Duodenal mucosa (tissue), 2 donors: ENCODE data around the gene TNIK.
"Not testable (repeated sequence)": the region's sequence is repeated elsewhere in the genome, so short reads cannot be mapped to it uniquely, and the experiment has no call there.

Experiments
- H3K27ac ChIP-seq: one replicate; pipeline ENCODE4 v1.7.0; 2013; ENCODE audit warnings: low read depth, low read length
- H3K27me3 ChIP-seq, 2 donors: one replicate each; pipeline ENCODE4 v1.7.0; 2013; ENCODE audit warnings: low read length in 2 of 2, control low read depth in 1 of 2; ENCODE audit not compliant: insufficient read depth in 2 of 2, control insufficient read depth in 1 of 2
- H3K36me3 ChIP-seq, 2 donors: one replicate each; pipeline ENCODE4 v1.7.0; 2013; ENCODE audit warnings: low read length in 2 of 2, control low read depth in 1 of 2; ENCODE audit not compliant: insufficient read depth in 2 of 2, control insufficient read depth in 1 of 2
- H3K4me1 ChIP-seq, 2 donors: one replicate each; pipeline ENCODE4 v1.7.0; 2013; ENCODE audit warnings: low read length in 2 of 2, control low read depth in 1 of 2; ENCODE audit not compliant: insufficient read depth in 2 of 2, control insufficient read depth in 1 of 2
- H3K4me3 ChIP-seq, 2 donors: one replicate each; pipeline ENCODE4 v1.7.0; 2013; ENCODE audit warnings: low read length in 2 of 2, low read depth in 1 of 2
- H3K9ac ChIP-seq, 2 donors: one replicate each; pipeline ENCODE4 v1.7.0; 2013; ENCODE audit warnings: low read length in 2 of 2, low read depth in 1 of 2
- H3K9me3 ChIP-seq, 2 donors: one replicate each; pipeline ENCODE4 v1.7.0; 2013; ENCODE audit warnings: low read length in 2 of 2, control low read depth in 1 of 2; ENCODE audit not compliant: control insufficient read depth in 1 of 2

Gene TNIK

GRCh38 chr3:171129827-171130226 is 330.4 kb downstream of the TNIK start:
- no peaks in the 10 kb centered on the region for H3K27me3 ChIP-seq
- peaks cover 0 to 17% of the 10 kb centered on the region in 2 donors for H3K36me3 ChIP-seq
- H3K27ac ChIP-seq: no peak overlapping the region
- H3K4me1 ChIP-seq: no peaks in the 10 kb centered on the region
- H3K4me3 ChIP-seq: no peak overlapping the region
- no peaks in the 10 kb centered on the region for H3K9me3 ChIP-seq
- no peak overlapping the region for H3K9ac ChIP-seq

- Histone ChIP-seq H3K9me3 (no peaks in the 10 kb centered on the region), H3K27ac (no peak overlapping the region), H3K27me3 (no peaks in the 10 kb centered on the region), H3K4me1 (no peaks in the 10 kb centered on the region), H3K36me3 (peaks cover 14 to 31% of the 10 kb centered on the region in 2 donors), H3K4me3 (no peak overlapping the region), H3K9ac (no peak overlapping the region)
These were observed 332.6 kb downstream of the TNIK start for GRCh38 chr3:171127611-171128010.

- Histone ChIP-seq H3K36me3 (peaks cover 19 to 38% of the 10 kb centered on the region in 2 donors), H3K27ac (no peak overlapping the region), H3K4me1 (no peaks in the 10 kb centered on the region), H3K4me3 (no peak overlapping the region), H3K27me3 (no peaks in the 10 kb centered on the region), H3K9me3 (no peaks in the 10 kb centered on the region), H3K9ac (no peak overlapping the region)
These were observed 333.6 kb downstream of the TNIK start for GRCh38 chr3:171126478-171127209.

- Histone ChIP-seq H3K27ac (no peak overlapping the region), H3K4me1 (no peaks in the 10 kb centered on the region), H3K36me3 (peaks cover 29 to 50% of the 10 kb centered on the region in 2 donors), H3K9me3 (no peaks in the 10 kb centered on the region), H3K4me3 (no peak overlapping the region), H3K9ac (no peak overlapping the region), H3K27me3 (no peaks in the 10 kb centered on the region)
These were observed 335.2 kb downstream of the TNIK start for GRCh38 chr3:171125010-171125409.

- H3K9ac ChIP-seq: no peak overlapping the region
- H3K27ac ChIP-seq: no peak overlapping the region
- H3K4me1 ChIP-seq: no peaks in the 10 kb centered on the region
- H3K36me3 ChIP-seq: peaks cover 29 to 50% of the 10 kb centered on the region in 2 donors
- H3K27me3 ChIP-seq: no peaks in the 10 kb centered on the region
- no peak overlapping the region for H3K4me3 ChIP-seq
- no peaks in the 10 kb centered on the region for H3K9me3 ChIP-seq
These were observed 336.3 kb downstream of the TNIK start for GRCh38 chr3:171123915-171124314.

GRCh38 chr3:171122861-171123260 is 337.3 kb downstream of the TNIK start:
- H3K9ac ChIP-seq: no peak overlapping the region
- H3K4me3 ChIP-seq: no peak overlapping the region
- no peaks in the 10 kb centered on the region for H3K9me3 ChIP-seq
- H3K36me3 ChIP-seq: peaks cover 29 to 50% of the 10 kb centered on the region in 2 donors
- no peaks in the 10 kb centered on the region for H3K27me3 ChIP-seq
- no peak overlapping the region for H3K27ac ChIP-seq
- no peaks in the 10 kb centered on the region for H3K4me1 ChIP-seq

GRCh38 chr3:171122240-171122639 is 338.0 kb downstream of the TNIK start:
- no peak overlapping the region for H3K4me3 ChIP-seq
- H3K27me3 ChIP-seq: no peaks in the 10 kb centered on the region
- no peak overlapping the region for H3K27ac ChIP-seq
- peaks cover 29 to 50% of the 10 kb centered on the region in 2 donors for H3K36me3 ChIP-seq
- no peaks in the 10 kb centered on the region for H3K4me1 ChIP-seq
- H3K9me3 ChIP-seq: no peaks in the 10 kb centered on the region
- no peak overlapping the region for H3K9ac ChIP-seq

- H3K9me3 ChIP-seq: no peaks in the 10 kb centered on the region
These were observed 338.4 kb downstream of the TNIK start for GRCh38 chr3:171121801-171122200.

GRCh38 chr3:171119402-171119801 is 340.8 kb downstream of the TNIK start:
- not testable (repeated sequence) for H3K4me1 ChIP-seq, H3K4me3 ChIP-seq, H3K9ac ChIP-seq, H3K27me3 ChIP-seq, H3K27ac ChIP-seq, H3K9me3 ChIP-seq
- H3K36me3 ChIP-seq: peaks cover 26 to 50% of the 10 kb centered on the region in 2 donors

More at GRCh38 chr3:171121801-171122200, 338.4 kb downstream of the TNIK start:
- Histone ChIP-seq H3K4me3 (no peak overlapping the region), H3K4me1 (no peaks in the 10 kb centered on the region), H3K9ac (no peak overlapping the region), H3K27ac (no peak overlapping the region), H3K27me3 (no peaks in the 10 kb centered on the region), H3K36me3 (peaks cover 29 to 51% of the 10 kb centered on the region in 2 donors)

GRCh38 chr3:171118993-171119392 is 341.2 kb downstream of the TNIK start:
- not testable (repeated sequence) for H3K4me3 ChIP-seq, H3K9ac ChIP-seq, H3K4me1 ChIP-seq, H3K27me3 ChIP-seq, H3K9me3 ChIP-seq, H3K27ac ChIP-seq
- H3K36me3 ChIP-seq: peaks cover 23 to 48% of the 10 kb centered on the region in 2 donors
